Tibial nerve (tissue), 4 donors: ENCODE data around the gene IMPDH1.

Experiments
- EP300 ChIP-seq, 2 donors: sonication (generic); formaldehyde crosslinking; IDR thresholded peaks; one replicate each; pipeline ENCODE4 v1.6.1; 2017; ENCODE audit warnings: antibody characterized with exemption in 2 of 2, mild to moderate bottlenecking in 1 of 2
- POLR2A ChIP-seq, 2 donors: fragments of 450-650 bp; IDR thresholded peaks; one replicate each; pipeline ENCODE4 v1.6.1; 2017; ENCODE audit warnings: antibody characterized with exemption in 2 of 2, mild to moderate bottlenecking in 2 of 2, moderate library complexity in 2 of 2
- TF ChIP-seq, protein P1 (sequence below), 5 experiments: fragments of 200-600 bp in 3 of 5; fragments of 450-650 bp in 2 of 5; sonication (generic) in 3 of 5; IDR thresholded peaks; one replicate each; pipeline ENCODE4 v1.5.1; 2016 to 2019; ENCODE audit warnings: antibody characterized with exemption in 5 of 5, mild to moderate bottlenecking in 3 of 5, moderate library complexity in 2 of 5

DNA sequence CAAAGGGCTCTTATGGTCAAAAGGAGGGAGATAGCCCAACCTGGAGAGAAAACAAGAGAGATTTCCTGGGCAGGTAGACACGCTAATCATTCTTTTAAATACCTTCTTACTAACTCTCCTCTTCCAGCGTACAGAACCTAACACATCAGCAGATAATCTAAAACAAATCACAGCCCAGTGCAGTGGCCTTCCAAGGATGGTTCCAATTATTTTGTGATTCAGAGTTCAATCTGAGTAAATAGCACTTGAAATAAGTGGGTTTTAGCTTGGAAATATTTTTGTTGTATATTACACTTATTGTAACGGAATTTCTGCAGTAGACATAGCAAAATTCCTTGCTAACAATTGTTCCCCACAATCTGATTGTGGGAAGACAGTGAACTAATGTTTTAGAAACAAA is 7.3 kb upstream of the IMPDH1 start:
- TF ChIP-seq POLR2A (IDR thresholded peaks at IDR 0.05) (no peak), EP300 (IDR thresholded peaks at IDR 0.05) (no peak)
- TF ChIP-seq, protein P1, sequence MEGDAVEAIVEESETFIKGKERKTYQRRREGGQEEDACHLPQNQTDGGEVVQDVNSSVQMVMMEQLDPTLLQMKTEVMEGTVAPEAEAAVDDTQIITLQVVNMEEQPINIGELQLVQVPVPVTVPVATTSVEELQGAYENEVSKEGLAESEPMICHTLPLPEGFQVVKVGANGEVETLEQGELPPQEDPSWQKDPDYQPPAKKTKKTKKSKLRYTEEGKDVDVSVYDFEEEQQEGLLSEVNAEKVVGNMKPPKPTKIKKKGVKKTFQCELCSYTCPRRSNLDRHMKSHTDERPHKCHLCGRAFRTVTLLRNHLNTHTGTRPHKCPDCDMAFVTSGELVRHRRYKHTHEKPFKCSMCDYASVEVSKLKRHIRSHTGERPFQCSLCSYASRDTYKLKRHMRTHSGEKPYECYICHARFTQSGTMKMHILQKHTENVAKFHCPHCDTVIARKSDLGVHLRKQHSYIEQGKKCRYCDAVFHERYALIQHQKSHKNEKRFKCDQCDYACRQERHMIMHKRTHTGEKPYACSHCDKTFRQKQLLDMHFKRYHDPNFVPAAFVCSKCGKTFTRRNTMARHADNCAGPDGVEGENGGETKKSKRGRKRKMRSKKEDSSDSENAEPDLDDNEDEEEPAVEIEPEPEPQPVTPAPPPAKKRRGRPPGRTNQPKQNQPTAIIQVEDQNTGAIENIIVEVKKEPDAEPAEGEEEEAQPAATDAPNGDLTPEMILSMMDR (IDR thresholded peaks at IDR 0.05) = no peak
